Naive B cell (primary cell): ENCODE data around the gene ACOX1. TPM values are rescaled to one million over a fixed set of nuclear protein-coding genes. Genes with fewer than 3 reads are reported as not detected.

Experiments
- polyA plus RNA-seq, 6 donors: library from polyadenylated mRNA; unstranded; fragments of 300-500 nt; fragmentation: Illumina TruSeq; gene quantifications; one replicate each; pipeline ENCODE4 v1.2.3, GENCODE V29; 2021; ENCODE audit warnings: low read depth in 6 of 6

ACOX1 gene
- polyA plus RNA-seq, 6 donors from 2014 or later: 6.4 to 15.5 (median 10.6) TPM

Other genes starting within 250 kb of the ACOX1 start
- gene GALK1, start 214.0 kb downstream of the ACOX1 start, polyA plus RNA-seq: 10 to 100 TPM in 4 of 6 donors, 1 to 10 TPM in 2; 8.3 to 21.9 (median 14.6) TPM
- 10 to 100 TPM; 31.1 to 50.1 (median 37.7) TPM for gene UNK, start 194.4 kb downstream of the ACOX1 start, polyA plus RNA-seq
- 10 to 100 TPM; 11.5 to 31.5 (median 20.5) TPM for gene UNC13D, start 134.8 kb downstream of the ACOX1 start, polyA plus RNA-seq
- gene WBP2, start 123.8 kb downstream of the ACOX1 start, polyA plus RNA-seq: 100 to 1,000 TPM in 2 of 6 donors, 10 to 100 TPM in 4; 73.4 to 134 (median 87.6) TPM
- gene TRIM47, start 100.6 kb downstream of the ACOX1 start, polyA plus RNA-seq: 1 to 10 TPM in 3 of 6 donors, under 1 TPM in 2, not detected in 1; 0.97 to 2.2 (median 1.7) TPM
- 10 to 100 TPM; 15.4 to 33.0 (median 23.4) TPM for gene TRIM65, start 82.2 kb downstream of the ACOX1 start, polyA plus RNA-seq
- gene MRPL38, start 74.3 kb downstream of the ACOX1 start, polyA plus RNA-seq: 10 to 100 TPM; 47.3 to 68.8 (median 59.7) TPM
- gene FBF1, start 38.1 kb downstream of the ACOX1 start, polyA plus RNA-seq: 1 to 10 TPM; 1.5 to 5.0 (median 2.9) TPM
- 10 to 100 TPM; 24.4 to 62.0 (median 31.3) TPM for gene TEN1, start 74 bp upstream of the ACOX1 start, polyA plus RNA-seq
- gene CDK3, start 21.7 kb upstream of the ACOX1 start, polyA plus RNA-seq: 1 to 10 TPM in 1 of 6 donors, under 1 TPM in 3, not detected in 2; 0.66 to 5.9 (median 0.76) TPM
- gene EVPL, start 48.1 kb upstream of the ACOX1 start, polyA plus RNA-seq: not detected
- gene SRP68, start 93.4 kb upstream of the ACOX1 start, polyA plus RNA-seq: 10 to 100 TPM; 31.4 to 68.1 (median 53.0) TPM
- 1 to 10 TPM in 2 of 6 donors, under 1 TPM in 3, not detected in 1; 0.31 to 2.6 (median 0.72) TPM for gene GALR2, start 95.6 kb upstream of the ACOX1 start, polyA plus RNA-seq
- gene ZACN, start 100.0 kb upstream of the ACOX1 start, polyA plus RNA-seq: 1 to 10 TPM in 2 of 6 donors, under 1 TPM in 2, not detected in 2; 0.70 to 1.6 (median 1.1) TPM
- gene EXOC7, start 124.6 kb upstream of the ACOX1 start, polyA plus RNA-seq: 10 to 100 TPM; 40.8 to 64.9 (median 54.0) TPM
- not detected for gene FOXJ1, start 162.1 kb upstream of the ACOX1 start, polyA plus RNA-seq